H4 (cell line): ENCODE data around the gene KCNIP3. TPM values are rescaled to one million over a fixed set of nuclear protein-coding genes. Genes with fewer than 3 reads are reported as not detected.
"Not testable (repeated sequence)": the region's sequence is repeated elsewhere in the genome, so short reads cannot be mapped to it uniquely, and the experiment has no call there.

Source experiments
- DNase-seq: peaks from one replicate; pipeline ENCODE4 v3.0.0-alpha.2; 2015; ENCODE audit warnings: low spot score
- total RNA-seq: library from RNA; depleted of rRNA; stranded (reverse); fragments of >200 nt; shearing (Covaris generic); gene quantifications from 2 replicates; pipeline ENCODE4 v1.2.3, GENCODE V29; 2014

The KCNIP3 gene
- total RNA-seq, 1 experiment from 2014 or later = 4.3 TPM

- no peak for DNase-seq
Measured at GRCh38 chr2:95383635-95384027, 86.5 kb downstream of the KCNIP3 start.

- DNase-seq = no peak
Measured at GRCh38 chr2:95384854-95385569, 87.9 kb downstream of the KCNIP3 start.

- DNase-seq = no peak
Measured at GRCh38 chr2:95385570-95385984, 88.4 kb downstream of the KCNIP3 start.

GRCh38 chr2:95386031-95386430 lies 88.9 kb downstream of the KCNIP3 start:
- no peak for DNase-seq

- no peak for DNase-seq
Measured at GRCh38 chr2:95387358-95387757, 90.2 kb downstream of the KCNIP3 start.

- no peak for DNase-seq
Measured at GRCh38 chr2:95388091-95388692, 91.0 kb downstream of the KCNIP3 start.

GRCh38 chr2:95388856-95389244 lies 91.7 kb downstream of the KCNIP3 start:
- no peak for DNase-seq

GRCh38 chr2:95389245-95390119 lies 92.3 kb downstream of the KCNIP3 start:
- peak; percentile 45 for DNase-seq

- no peak for DNase-seq
Measured at GRCh38 chr2:95390272-95390880, 93.2 kb downstream of the KCNIP3 start.

- DNase-seq = no peak
Measured at GRCh38 chr2:95390881-95391321, 93.8 kb downstream of the KCNIP3 start.

- no peak for DNase-seq
Measured at GRCh38 chr2:95391641-95392310, 94.6 kb downstream of the KCNIP3 start.

GRCh38 chr2:95392320-95392719 lies 95.2 kb downstream of the KCNIP3 start:
- no peak for DNase-seq

GRCh38 chr2:95392730-95393455 lies 95.7 kb downstream of the KCNIP3 start:
- no peak for DNase-seq

GRCh38 chr2:95393901-95394300 lies 96.8 kb downstream of the KCNIP3 start:
- no peak for DNase-seq

- no peak for DNase-seq
Measured at GRCh38 chr2:95399061-95399460, 101.9 kb downstream of the KCNIP3 start.

GRCh38 chr2:95401480-95401879 lies 104.3 kb downstream of the KCNIP3 start:
- no peak for DNase-seq

GRCh38 chr2:95402004-95402369 lies 104.8 kb downstream of the KCNIP3 start:
- not testable (repeated sequence) for DNase-seq

- peak; percentile 80 for DNase-seq
Measured at GRCh38 chr2:95402370-95403203, 105.4 kb downstream of the KCNIP3 start, which contains the start of gene FAHD2A. Gene FAHD2A (plus strand): TSS chr2:95402708. CDS start chr2:95405559, 2,851 bp downstream.

- not testable (repeated sequence) for DNase-seq
Measured at GRCh38 chr2:95403204-95403721, 106.1 kb downstream of the KCNIP3 start.

- DNase-seq = not testable (repeated sequence)
Measured at GRCh38 chr2:95403824-95404223, 106.7 kb downstream of the KCNIP3 start.
